HUES64 (cell line): Measurements from ENCODE around the gene DCLRE1C.
"Not testable (repeated sequence)": the region's sequence is repeated elsewhere in the genome, so short reads cannot be mapped to it uniquely, and the experiment has no call there.

Experiments
- H3K27ac ChIP-seq: 2 replicates; pipeline ENCODE4 v1.7.0; 2013; ENCODE audit warnings: low read depth, low read length, inconsistent platforms
- H3K27me3 ChIP-seq: 2 replicates; pipeline ENCODE4 v1.6.1; 2013; ENCODE audit warnings: mild to moderate bottlenecking, low read length; ENCODE audit not compliant: insufficient read depth
- H3K36me3 ChIP-seq: 2 replicates; pipeline ENCODE4 v1.6.1; 2013; ENCODE audit warnings: mild to moderate bottlenecking, low read length; ENCODE audit not compliant: insufficient read depth
- H3K4me1 ChIP-seq: 2 replicates; pipeline ENCODE4 v1.6.1; 2013; ENCODE audit warnings: mild to moderate bottlenecking, low read length, moderate library complexity; ENCODE audit not compliant: insufficient read depth
- H3K4me3 ChIP-seq: 2 replicates; pipeline ENCODE4 v1.5.1; 2013; ENCODE audit warnings: mild to moderate bottlenecking, low read length, moderate library complexity
- H3K9ac ChIP-seq: 2 replicates; pipeline ENCODE4 v1.6.1; 2013; ENCODE audit warnings: mild to moderate bottlenecking, low read depth, low read length
- H3K9me3 ChIP-seq: 2 replicates; pipeline ENCODE4 v1.6.1; 2013; ENCODE audit warnings: low read depth, low read length; ENCODE audit not compliant: insufficient read depth
- WGBS: fragments of 150-250, 120-280 bp; methylation state at CpG from one replicate; pipeline ENCODE4 v1.1.7; 2013; ENCODE audit warnings: missing lambda C conversion rate; 5-methylcytosine and 5-hydroxymethylcytosine counted together

Gene DCLRE1C

GRCh38 chr10:14942147-14942949 is 11.5 kb downstream of the DCLRE1C start:
- H3K27me3 ChIP-seq, H3K4me1 ChIP-seq, H3K9ac ChIP-seq, H3K9me3 ChIP-seq, H3K4me3 ChIP-seq, H3K27ac ChIP-seq: not testable (repeated sequence)
- 94% methylated on average over 15 of the region's 17 CpGs for WGBS
- H3K36me3 ChIP-seq, result peaks cover 35% of the 10 kb centered on the region

- H3K27ac ChIP-seq, H3K9ac ChIP-seq: not testable (repeated sequence)
- 93% methylated on average over 3 of the region's 5 CpGs for WGBS
Measured at GRCh38 chr10:14938971-14939370, 14.9 kb downstream of the DCLRE1C start.

GRCh38 chr10:14936584-14936983 is 17.3 kb downstream of the DCLRE1C start:
- Histone ChIP-seq H3K4me3 (no peak overlapping the region), H3K9me3 (no peaks in the 10 kb centered on the region), H3K27me3 (no peaks in the 10 kb centered on the region), H3K4me1 (no peaks in the 10 kb centered on the region), H3K9ac (no peak overlapping the region), H3K27ac (no peak overlapping the region), H3K36me3 (peaks cover 37% of the 10 kb centered on the region)
- 98% methylated on average over 2 of the region's 2 CpGs for WGBS

More at GRCh38 chr10:14938971-14939370, 14.9 kb downstream of the DCLRE1C start:
- not testable (repeated sequence) for H3K27me3 ChIP-seq, H3K9me3 ChIP-seq, H3K4me3 ChIP-seq, H3K4me1 ChIP-seq
- peaks cover 23% of the 10 kb centered on the region for H3K36me3 ChIP-seq

GRCh38 chr10:14930610-14931009 is 23.3 kb downstream of the DCLRE1C start:
- Histone ChIP-seq H3K27me3 (no peaks in the 10 kb centered on the region), H3K4me3 (no peak overlapping the region), H3K27ac (no peak overlapping the region), H3K36me3 (peaks cover 71% of the 10 kb centered on the region), H3K9ac (no peak overlapping the region), H3K9me3 (no peaks in the 10 kb centered on the region), H3K4me1 (no peaks in the 10 kb centered on the region)
- WGBS, result 97% methylated on average over 8 of the region's 10 CpGs

- no peaks in the 10 kb centered on the region for H3K9me3 ChIP-seq
- no peak overlapping the region for H3K27ac ChIP-seq
- no peaks in the 10 kb centered on the region for H3K4me1 ChIP-seq
- WGBS, result 98% methylated on average over 12 of the region's 13 CpGs
- no peak overlapping the region for H3K9ac ChIP-seq
- H3K4me3 ChIP-seq, result no peak overlapping the region
- peaks cover 61% of the 10 kb centered on the region for H3K36me3 ChIP-seq
- H3K27me3 ChIP-seq, result no peaks in the 10 kb centered on the region
Measured at GRCh38 chr10:14926722-14927416, 27.0 kb downstream of the DCLRE1C start.

GRCh38 chr10:14926061-14926470 is 27.8 kb downstream of the DCLRE1C start:
- WGBS, result 94% methylated on average over 7 of the region's 8 CpGs
- H3K9ac ChIP-seq, result no peak overlapping the region
- H3K9me3 ChIP-seq, result no peaks in the 10 kb centered on the region
- no peaks in the 10 kb centered on the region for H3K4me1 ChIP-seq
- H3K4me3 ChIP-seq, result no peak overlapping the region
- no peaks in the 10 kb centered on the region for H3K27me3 ChIP-seq
- H3K36me3 ChIP-seq, result peaks cover 61% of the 10 kb centered on the region
- no peak overlapping the region for H3K27ac ChIP-seq

GRCh38 chr10:14925268-14925667 is 28.6 kb downstream of the DCLRE1C start:
- peaks cover 57% of the 10 kb centered on the region for H3K36me3 ChIP-seq
- H3K9ac ChIP-seq, result no peak overlapping the region
- H3K4me1 ChIP-seq, result no peaks in the 10 kb centered on the region
- no peak overlapping the region for H3K27ac ChIP-seq
- no peaks in the 10 kb centered on the region for H3K9me3 ChIP-seq
- no peaks in the 10 kb centered on the region for H3K27me3 ChIP-seq
- H3K4me3 ChIP-seq, result no peak overlapping the region
- 100% methylated on average over 2 of the region's 2 CpGs for WGBS

- H3K9ac ChIP-seq, result no peak overlapping the region
- 96% methylated on average over 7 of the region's 7 CpGs for WGBS
- H3K36me3 ChIP-seq, result peaks cover 67% of the 10 kb centered on the region
- H3K9me3 ChIP-seq, result no peaks in the 10 kb centered on the region
- H3K27me3 ChIP-seq, result no peaks in the 10 kb centered on the region
- no peak overlapping the region for H3K27ac ChIP-seq
- H3K4me3 ChIP-seq, result no peak overlapping the region
- H3K4me1 ChIP-seq, result no peaks in the 10 kb centered on the region
Measured at GRCh38 chr10:14924013-14924412, 29.9 kb downstream of the DCLRE1C start.

- Histone ChIP-seq H3K36me3 (peaks cover 74% of the 10 kb centered on the region), H3K27me3 (no peaks in the 10 kb centered on the region), H3K9ac (no peak overlapping the region), H3K4me1 (no peaks in the 10 kb centered on the region), H3K27ac (no peak overlapping the region), H3K4me3 (no peak overlapping the region), H3K9me3 (peaks cover 33% of the 10 kb centered on the region)
- 92% methylated on average over 3 of the region's 3 CpGs for WGBS
Measured at GRCh38 chr10:14918964-14919363, 34.9 kb downstream of the DCLRE1C start.

GRCh38 chr10:14917827-14918226 is 36.1 kb downstream of the DCLRE1C start:
- H3K9ac ChIP-seq, result no peak overlapping the region
- H3K36me3 ChIP-seq, result peaks cover 77% of the 10 kb centered on the region
- WGBS, result 92% methylated on average over 3 of the region's 3 CpGs

GRCh38 chr10:14916600-14916999 is 37.3 kb downstream of the DCLRE1C start:
- 96% methylated on average over 2 of the region's 2 CpGs for WGBS
- H3K36me3 ChIP-seq, result peaks cover 71% of the 10 kb centered on the region
- no peaks in the 10 kb centered on the region for H3K4me1 ChIP-seq
- no peak overlapping the region for H3K9ac ChIP-seq
- no peak overlapping the region for H3K4me3 ChIP-seq
- peaks cover 39% of the 10 kb centered on the region for H3K9me3 ChIP-seq
- no peaks in the 10 kb centered on the region for H3K27me3 ChIP-seq
- H3K27ac ChIP-seq, result no peak overlapping the region

More at GRCh38 chr10:14917827-14918226, 36.1 kb downstream of the DCLRE1C start:
- no peaks in the 10 kb centered on the region for H3K4me1 ChIP-seq
- H3K27me3 ChIP-seq, result no peaks in the 10 kb centered on the region
- H3K27ac ChIP-seq, result no peak overlapping the region
- peaks cover 39% of the 10 kb centered on the region for H3K9me3 ChIP-seq
- H3K4me3 ChIP-seq, result no peak overlapping the region
